Adipocyte (in vitro differentiated cells): Measurements from ENCODE around the gene RAVER1.
"Not testable (repeated sequence)": the region's sequence is repeated elsewhere in the genome, so short reads cannot be mapped to it uniquely, and the experiment has no call there.

ENCODE experiments used
- DNase-seq: peaks from one replicate; pipeline ENCODE4 v3.0.0-alpha.2; 2015; ENCODE audit warnings: low read depth
- H3K27me3 ChIP-seq: replicated peaks from 2 replicates; pipeline ENCODE4 v1.7.0; 2013; ENCODE audit warnings: mild to moderate bottlenecking, low read length, moderate library complexity; ENCODE audit not compliant: control insufficient read depth, insufficient read depth
- H3K36me3 ChIP-seq: 2 replicates; pipeline ENCODE4 v1.7.0; 2013; ENCODE audit warnings: low read length, mild to moderate bottlenecking, moderate library complexity; ENCODE audit not compliant: control insufficient read depth, insufficient read depth, severe bottlenecking
- H3K4me1 ChIP-seq: 2 replicates; pipeline ENCODE4 v1.7.0; 2013; ENCODE audit warnings: mild to moderate bottlenecking, low read length, moderate library complexity; ENCODE audit not compliant: control insufficient read depth, insufficient read depth
- H3K4me3 ChIP-seq: 2 replicates; pipeline ENCODE4 v1.7.0; 2013; ENCODE audit warnings: mild to moderate bottlenecking, low read length, moderate library complexity
- H3K9ac ChIP-seq: 2 replicates; pipeline ENCODE4 v1.7.0; 2013; ENCODE audit warnings: mild to moderate bottlenecking, low read length, moderate library complexity
- H3K9me3 ChIP-seq: 2 replicates; pipeline ENCODE4 v1.7.0; 2013; ENCODE audit warnings: mild to moderate bottlenecking, low read length, moderate library complexity; ENCODE audit not compliant: control insufficient read depth

RAVER1 gene

DNA sequence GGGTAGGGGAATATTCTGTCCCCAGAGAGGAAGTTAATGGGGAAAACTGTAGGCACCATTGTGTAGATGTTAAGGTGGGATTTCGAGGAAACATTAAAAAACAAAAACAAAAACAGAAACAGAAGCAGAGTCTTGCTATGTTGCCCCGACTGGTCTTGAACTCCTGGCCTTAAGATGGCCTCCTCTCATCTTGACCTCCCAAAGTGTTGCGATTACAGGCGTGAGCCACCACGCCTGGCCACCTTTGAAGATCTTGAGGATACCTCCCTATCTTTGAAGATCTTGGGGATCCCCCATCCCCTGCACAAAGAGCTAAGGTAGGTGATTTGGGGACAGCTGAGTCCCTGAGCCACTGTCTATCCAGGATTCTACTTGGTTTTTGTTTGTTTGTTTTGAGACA lies 6.6 kb upstream of the RAVER1 start:
- H3K36me3 ChIP-seq: no peaks in the 10 kb centered on the region
- no peaks in the 10 kb centered on the region for H3K9me3 ChIP-seq
- no peak overlapping the region for H3K9ac ChIP-seq
- no peak for DNase-seq
- H3K4me1 ChIP-seq: no peaks in the 10 kb centered on the region
- H3K27me3 ChIP-seq: no peaks in the 10 kb centered on the region
- H3K4me3 ChIP-seq: no peak overlapping the region

DNA sequence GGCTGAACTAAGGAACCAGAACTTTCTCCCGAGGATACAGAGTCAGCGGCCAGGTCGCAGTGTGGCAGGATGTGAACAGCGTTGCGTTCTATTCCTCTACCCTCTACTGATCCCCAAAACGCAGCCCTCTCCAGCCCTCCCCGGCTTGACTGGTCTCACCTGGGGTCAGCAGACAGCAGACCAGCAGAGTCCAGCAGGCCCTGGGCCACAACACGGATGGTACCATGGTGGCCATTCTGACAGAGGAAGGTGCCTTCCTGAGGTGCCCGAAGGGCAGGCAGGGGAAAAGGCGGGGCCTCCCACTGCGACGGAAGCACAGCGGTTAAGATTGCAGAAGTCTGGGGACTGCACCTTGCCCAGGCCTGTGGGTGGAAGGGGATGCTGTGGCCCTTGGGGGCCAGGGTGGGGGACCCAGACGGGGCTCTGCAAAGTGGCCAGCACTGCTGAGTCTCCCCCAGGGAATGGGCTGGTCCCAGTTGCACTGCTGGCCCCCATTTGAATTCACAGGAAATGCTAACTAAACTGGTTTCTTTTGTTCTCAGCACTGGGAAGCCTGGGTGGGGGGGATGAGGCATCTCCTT lies 6.1 kb upstream of the RAVER1 start, which contains the start of gene ICAM3:
TSS of gene ICAM3 (minus strand) at position 245 of the 581 bp plus-strand sequence. CDS start at position 235, 10 bp downstream.
- Histone ChIP-seq H3K27me3 (no peaks in the 10 kb centered on the region), H3K36me3 (no peaks in the 10 kb centered on the region), H3K4me1 (no peaks in the 10 kb centered on the region), H3K9me3 (no peaks in the 10 kb centered on the region), H3K4me3 (no peak within 1 kb of the TSS), H3K9ac (no peak within 1 kb of the TSS)
- no peak for DNase-seq

DNA sequence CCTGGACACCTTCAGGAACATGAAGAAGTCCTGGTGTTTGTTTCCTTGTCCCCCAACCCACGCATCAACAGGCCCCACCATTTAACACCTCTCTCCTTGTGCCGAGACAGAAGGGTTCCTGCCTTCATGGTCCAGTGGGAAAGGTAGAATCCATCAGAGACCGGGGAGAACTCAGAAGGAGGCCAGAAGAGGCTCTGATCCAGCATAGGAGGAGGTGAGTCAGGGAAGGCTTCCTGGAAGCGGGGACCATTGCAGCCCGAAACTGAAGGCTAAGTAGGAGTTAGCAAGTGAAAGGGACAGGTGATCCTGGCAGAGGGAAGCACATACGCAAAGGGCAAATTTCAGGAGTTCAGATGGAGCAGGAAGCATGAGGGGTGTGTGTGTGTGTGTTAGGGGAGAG lies 5.6 kb upstream of the RAVER1 start:
- Histone ChIP-seq H3K9ac (no peak overlapping the region), H3K4me1 (no peaks in the 10 kb centered on the region), H3K9me3 (no peaks in the 10 kb centered on the region), H3K36me3 (no peaks in the 10 kb centered on the region), H3K4me3 (no peak overlapping the region), H3K27me3 (no peaks in the 10 kb centered on the region)
- no peak for DNase-seq

DNA sequence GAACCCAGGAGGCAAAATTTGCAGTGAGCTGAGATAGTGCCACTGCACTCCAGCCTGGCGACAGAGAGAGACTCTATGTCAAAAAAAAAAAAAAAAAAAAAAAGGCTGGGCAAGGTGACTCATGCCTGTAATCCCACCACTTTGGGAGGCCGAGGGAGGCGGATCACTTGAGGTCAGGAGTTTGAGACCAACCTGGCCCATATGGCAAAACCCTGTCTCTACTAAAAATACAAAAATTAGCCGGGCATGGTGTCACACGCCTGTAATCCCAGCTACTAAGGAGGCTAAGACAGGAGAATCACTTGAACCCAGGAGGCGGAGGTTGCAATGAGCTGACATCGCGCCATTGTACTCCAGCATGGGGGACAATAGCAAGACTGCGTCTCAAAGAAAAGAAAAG lies 3.4 kb upstream of the RAVER1 start:
- H3K9ac ChIP-seq, H3K4me1 ChIP-seq, H3K27me3 ChIP-seq, DNase-seq, H3K36me3 ChIP-seq, H3K4me3 ChIP-seq, H3K9me3 ChIP-seq: not testable (repeated sequence)

DNA sequence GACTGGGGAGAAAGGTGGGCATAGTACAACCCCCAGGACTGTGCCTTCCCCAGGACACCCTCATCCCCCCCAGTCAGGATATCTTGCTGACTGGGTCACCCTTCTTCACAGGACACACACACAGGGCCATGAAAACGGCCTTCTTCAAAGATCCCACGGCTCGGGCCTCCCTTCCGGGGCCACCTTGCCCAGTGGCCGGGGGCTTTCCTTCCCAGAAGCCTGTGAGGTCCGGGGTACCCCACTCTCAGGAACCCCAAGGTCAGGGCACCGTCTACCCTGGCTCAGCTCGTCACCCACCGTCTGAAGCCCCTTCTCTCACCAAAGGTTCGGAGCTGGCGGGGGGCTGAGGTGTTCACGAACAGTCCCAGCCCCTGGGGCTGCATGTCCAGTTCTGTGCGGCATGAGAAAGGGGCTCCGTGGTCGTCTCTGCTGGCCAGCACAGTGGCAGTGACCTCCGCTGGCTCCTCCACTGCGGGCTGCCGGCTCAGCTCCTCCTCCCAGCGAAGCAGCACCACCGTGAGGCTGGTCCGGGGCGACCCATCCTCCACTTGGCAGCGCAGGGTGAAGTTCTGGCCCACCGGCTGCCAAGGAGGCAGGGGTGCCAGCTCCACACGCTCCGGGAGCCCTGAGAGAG lies 2.1 kb upstream of the RAVER1 start:
- H3K9ac ChIP-seq: peak overlapping the region; percentile 87
- no peaks in the 10 kb centered on the region for H3K27me3 ChIP-seq
- no peak for DNase-seq
- no peaks in the 10 kb centered on the region for H3K36me3 ChIP-seq
- H3K9me3 ChIP-seq: no peaks in the 10 kb centered on the region
- peak overlapping the region; percentile 88 for H3K4me3 ChIP-seq
- H3K4me1 ChIP-seq: peaks cover 11% of the 10 kb centered on the region

DNA sequence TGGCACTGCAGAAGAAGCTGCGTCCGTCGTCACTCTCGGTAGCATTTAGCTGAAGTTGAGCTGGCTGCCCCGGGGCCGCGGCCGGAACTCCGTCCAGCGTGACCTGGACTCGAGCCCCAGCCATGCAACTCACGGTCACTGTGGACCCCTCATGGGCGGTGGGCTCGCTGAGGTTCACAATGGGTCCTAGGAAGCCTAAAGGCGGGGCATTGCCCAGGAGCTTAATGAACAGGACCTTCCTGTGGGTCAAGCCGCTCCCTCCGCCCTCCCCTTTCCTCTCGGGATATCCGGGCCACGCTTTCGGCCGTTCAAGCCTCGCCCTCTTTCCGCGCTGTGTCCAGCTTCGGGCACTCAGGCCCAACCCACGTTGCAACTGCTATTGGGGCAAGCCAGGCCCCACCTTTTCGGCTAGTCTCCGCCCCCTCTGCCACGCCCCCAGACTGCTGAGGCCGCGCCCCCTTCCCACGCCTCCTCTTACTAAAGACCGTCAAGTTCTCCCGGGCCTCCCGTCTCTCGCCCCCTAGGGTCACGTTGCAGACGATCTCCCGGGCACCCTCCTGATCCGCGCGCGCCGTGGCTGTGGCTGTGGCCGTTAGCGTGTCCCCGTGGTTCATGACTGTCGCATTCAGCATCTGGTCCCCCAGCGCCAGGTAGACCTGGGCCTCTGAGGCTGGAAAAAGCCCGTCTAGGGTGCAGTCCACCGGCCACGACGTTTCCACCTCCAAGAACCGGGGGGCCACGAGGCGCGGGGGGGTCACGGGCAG lies 1.4 kb upstream of the RAVER1 start:
- Histone ChIP-seq H3K9ac (peak overlapping the region; percentile 87), H3K4me3 (peak overlapping the region; percentile 88), H3K4me1 (peaks cover 11% of the 10 kb centered on the region), H3K9me3 (no peaks in the 10 kb centered on the region), H3K36me3 (peaks cover 6% of the 10 kb centered on the region), H3K27me3 (no peaks in the 10 kb centered on the region)
- peak; percentile 99 for DNase-seq

DNA sequence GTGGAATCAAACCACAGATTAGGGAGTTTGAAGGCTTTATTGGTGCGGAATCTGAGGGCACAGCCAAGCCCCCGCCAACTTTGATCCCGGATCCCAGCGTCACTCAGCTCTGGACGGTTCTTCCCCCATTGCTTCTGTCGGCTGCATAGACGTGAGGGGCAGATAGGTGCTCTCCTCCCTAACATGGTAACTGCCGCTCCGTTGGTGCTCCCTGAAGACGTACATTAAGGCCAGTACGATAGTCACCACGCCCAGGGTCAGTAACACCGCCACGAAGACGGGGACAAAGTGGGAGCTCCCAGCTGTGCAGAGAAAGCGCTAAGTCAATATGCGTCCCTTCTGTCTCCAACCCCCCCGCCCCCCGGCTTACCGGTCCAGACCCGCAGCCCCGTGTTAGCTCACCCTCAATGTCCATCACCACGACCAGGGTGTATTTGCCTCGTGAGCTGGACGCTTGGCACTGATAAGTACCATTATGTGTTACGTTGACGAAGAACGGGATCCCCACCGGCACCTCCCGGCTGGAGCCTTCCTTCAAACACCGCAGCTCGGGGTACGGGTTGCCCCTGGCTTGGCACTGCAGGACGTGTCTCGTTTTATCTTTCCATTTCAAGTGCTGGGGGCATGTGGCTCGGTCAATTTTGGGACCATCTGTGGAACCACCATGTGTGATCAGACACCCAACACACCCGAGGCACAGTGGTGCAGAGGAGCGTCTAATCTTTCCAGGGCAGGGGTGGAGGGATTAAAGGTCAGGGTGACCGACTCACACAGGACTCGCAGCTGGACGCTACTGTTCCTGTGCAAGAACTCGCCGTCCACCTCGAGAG lies 644 bp upstream of the RAVER1 start:
- Histone ChIP-seq H3K36me3 (peaks cover 14% of the 10 kb centered on the region), H3K4me1 (peaks cover 11% of the 10 kb centered on the region), H3K27me3 (no peaks in the 10 kb centered on the region), H3K4me3 (peak overlapping the region; percentile 88), H3K9ac (peak overlapping the region; percentile 87), H3K9me3 (no peaks in the 10 kb centered on the region)
- DNase-seq: peak; percentile 23

GRCh38 chr19:10332158-10332964 lies 968 bp downstream of the RAVER1 start:
- peak overlapping the region; percentile 91 for H3K9ac ChIP-seq
- H3K27me3 ChIP-seq: no peaks in the 10 kb centered on the region
- H3K36me3 ChIP-seq: peaks cover 30% of the 10 kb centered on the region
- peaks cover 11% of the 10 kb centered on the region for H3K4me1 ChIP-seq
- peak; percentile 3 for DNase-seq
- no peaks in the 10 kb centered on the region for H3K9me3 ChIP-seq
- H3K4me3 ChIP-seq: peak overlapping the region; percentile 88

- no peak overlapping the region for H3K9ac ChIP-seq
- H3K4me3 ChIP-seq: no peak overlapping the region
- no peak for DNase-seq
- H3K4me1 ChIP-seq: peaks cover 11% of the 10 kb centered on the region
- peaks cover 50% of the 10 kb centered on the region for H3K36me3 ChIP-seq
- no peaks in the 10 kb centered on the region for H3K27me3 ChIP-seq
- no peaks in the 10 kb centered on the region for H3K9me3 ChIP-seq
These were observed 3.8 kb downstream of the RAVER1 start for GRCh38 chr19:10329555-10329954.

- no peak for DNase-seq
- H3K4me3 ChIP-seq: no peak overlapping the region
- no peak overlapping the region for H3K9ac ChIP-seq
- no peaks in the 10 kb centered on the region for H3K27me3 ChIP-seq
- no peaks in the 10 kb centered on the region for H3K9me3 ChIP-seq
- peaks cover 11% of the 10 kb centered on the region for H3K4me1 ChIP-seq
- peaks cover 57% of the 10 kb centered on the region for H3K36me3 ChIP-seq
These were observed 4.5 kb downstream of the RAVER1 start for GRCh38 chr19:10328558-10329429.
